Panc1 (cell line): Measurements from ENCODE around the gene MFAP3. TPM values are rescaled to one million over a fixed set of nuclear protein-coding genes. Genes with fewer than 3 reads are reported as not detected.

ENCODE experiments used
- ATAC-seq: fragments of 200-7000 bp; cut with Tn5 transposase; 2 replicates; pipeline ENCODE4 v1.9.1; 2020; ENCODE audit warnings: mild to moderate bottlenecking, moderate library complexity
- BruUV-seq: library from RNA; stranded (reverse); fragments of 400-500 nt; replicated peaks from 2 replicates; lab custom pipeline; 2021; lab: Mats Ljungman, UMichigan
- CTCF ChIA-PET: fragments of 300-600 bp; sonication (Branson Sonifier 250); formaldehyde crosslinking; loops from one replicate; lab custom pipeline; 2022; ENCODE audit warnings: antibody characterized with exemption; lab: Charles Lee
- POLR2A ChIA-PET: fragments of 300-600 bp; sonication (Branson Sonifier 250); formaldehyde crosslinking; loops from one replicate; lab custom pipeline; 2022; ENCODE audit warnings: antibody characterized with exemption; lab: Charles Lee
- DNase-seq: peaks from one replicate; pipeline ENCODE4 v3.0.0-alpha.2; 2010; ENCODE audit warnings: low read depth, low spot score
- H3K27ac ChIP-seq: 2 replicates; pipeline ENCODE4 v1.5.1; 2011; ENCODE audit warnings: mild to moderate bottlenecking, low read length, inconsistent platforms
- H3K27me3 ChIP-seq: fragments of 200-500 bp; sonication (Bioruptor generic); 2 replicates; pipeline ENCODE4 v1.6.0; 2014; ENCODE audit warnings: low read length, inconsistent platforms; ENCODE audit not compliant: control insufficient read depth, insufficient read depth
- H3K36me3 ChIP-seq: fragments of 200-500 bp; sonication (Bioruptor generic); 2 replicates; pipeline ENCODE4 v1.5.1; 2014; ENCODE audit warnings: inconsistent platforms, mild to moderate bottlenecking, low read length, moderate library complexity; ENCODE audit not compliant: control insufficient read depth, insufficient read depth
- H3K4me1 ChIP-seq: 2 replicates; pipeline ENCODE4 v1.5.1; 2011; ENCODE audit warnings: inconsistent platforms, mild to moderate bottlenecking, low read length, moderate library complexity; ENCODE audit not compliant: control insufficient read depth, insufficient read depth
- H3K4me3 ChIP-seq, 2 experiments: 2 replicates each; pipeline ENCODE4 v1.5.1; 2011 to 2012; ENCODE audit warnings: low read depth in 2 of 2, low read length in 2 of 2, mild to moderate bottlenecking in 2 of 2, inconsistent platforms in 1 of 2, moderate library complexity in 1 of 2
- H3K9me3 ChIP-seq: fragments of 200-500 bp; sonication (Bioruptor generic); 2 replicates; pipeline ENCODE4 v1.5.1; 2014; ENCODE audit warnings: low read depth, mild to moderate bottlenecking, inconsistent platforms, low read length, moderate library complexity; ENCODE audit not compliant: control insufficient read depth, insufficient read depth
- CTCF ChIP-seq: fragments of 450-650 bp; IDR thresholded peaks from 2 replicates; pipeline ENCODE4 v1.5.1; 2017; ENCODE audit warnings: mild to moderate bottlenecking
- POLR2AphosphoS5 ChIP-seq: IDR thresholded peaks from 2 replicates; pipeline ENCODE4 v1.6.1; 2012; ENCODE audit warnings: mild to moderate bottlenecking, low read depth, low read length, moderate library complexity
- REST ChIP-seq, 2 experiments: IDR thresholded peaks; 2 replicates each; pipeline ENCODE4 v1.6.1; 2011 to 2012; ENCODE audit warnings: low read depth in 2 of 2, control low read depth in 1 of 2, low read length in 1 of 2, mild to moderate bottlenecking in 1 of 2, moderate library complexity in 1 of 2; ENCODE audit not compliant: insufficient read depth in 1 of 2
- SIN3A ChIP-seq: IDR thresholded peaks from 2 replicates; pipeline ENCODE4 v1.6.1; 2012; ENCODE audit warnings: low read depth, mild to moderate bottlenecking, low read length, moderate library complexity, borderline replicate concordance; ENCODE audit not compliant: insufficient read depth
- TCF7L2 ChIP-seq: IDR thresholded peaks from 2 replicates; pipeline ENCODE4 v1.6.1; 2011; ENCODE audit warnings: mild to moderate bottlenecking, low read depth, low read length, inconsistent platforms
- in situ Hi-C: cut with HindIII; loops from 2 replicates; pipeline ENCODE4 v1.10.0; 2016; ENCODE audit warnings: low sequenced_read_pairs, low pct_unique_long_range_greater_than_20kb
- intact Hi-C: fragments of 100-400 bp; cut with micrococcal nuclease; formaldehyde crosslinking; loops from one replicate; pipeline ENCODE4 v1.10.0; 2022; ENCODE audit not compliant: unreplicated experiment
- total RNA-seq: library from RNA; stranded (reverse); gene quantifications from one replicate; pipeline ENCODE4 v1.2.1, GENCODE V29; 2021; ENCODE audit not compliant: unreplicated experiment

The MFAP3 gene
- total RNA-seq, 1 experiment from 2014 or later = 24.2 TPM

DNA sequence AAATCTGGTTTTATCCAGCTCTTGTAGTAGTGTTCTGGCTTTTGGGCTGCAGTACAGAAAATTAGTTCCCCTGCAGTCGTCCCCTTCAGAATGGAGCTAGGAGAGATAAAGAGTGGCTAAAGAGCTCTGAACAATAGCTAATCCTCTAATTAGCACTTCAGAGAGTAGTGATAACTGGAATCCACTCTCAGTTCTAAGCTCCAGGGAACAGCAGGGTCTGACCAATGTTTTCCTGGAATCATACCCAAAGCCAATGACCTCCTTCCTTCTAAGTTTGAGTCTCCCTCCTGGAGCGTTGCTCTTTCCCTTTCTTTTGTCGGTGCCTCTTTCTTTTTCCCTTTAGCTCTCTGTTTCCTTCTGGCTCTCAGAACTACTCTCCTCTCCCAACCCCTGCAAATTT, 47.4 kb downstream of the MFAP3 start:
- no TSS peak for BruUV-seq
- TF ChIP-seq CTCF (no peak), POLR2AphosphoS5 (no peak), TCF7L2 (no peak), REST (IDR thresholded peaks at IDR 0.05; ENCODE audit: insufficient read depth in 1 of 2, low read depth in 2 of 2, low read length in 1 of 2) (no peak), SIN3A (no peak)
- Histone ChIP-seq H3K27me3 (peaks cover 9% of the 10 kb centered on the region), H3K4me3 (no peak overlapping the region), H3K4me1 (no peaks in the 10 kb centered on the region; the same call in 1 of the 2 replicates), H3K36me3 (no peaks in the 10 kb centered on the region), H3K27ac (no peak overlapping the region), H3K9me3 (no peaks in the 10 kb centered on the region)
- ATAC-seq (no peak), DNase-seq (no peak)
- CTCF ChIA-PET = interaction anchor here (0.7 kb wide), 1 partner anchor 14 kb away, joined by 3 read pairs; no protein-coding TSS in a partner anchor
- in situ Hi-C loops = no loop called here
- intact Hi-C loops = no loop called here
- POLR2A ChIA-PET = no interaction called here

DNA sequence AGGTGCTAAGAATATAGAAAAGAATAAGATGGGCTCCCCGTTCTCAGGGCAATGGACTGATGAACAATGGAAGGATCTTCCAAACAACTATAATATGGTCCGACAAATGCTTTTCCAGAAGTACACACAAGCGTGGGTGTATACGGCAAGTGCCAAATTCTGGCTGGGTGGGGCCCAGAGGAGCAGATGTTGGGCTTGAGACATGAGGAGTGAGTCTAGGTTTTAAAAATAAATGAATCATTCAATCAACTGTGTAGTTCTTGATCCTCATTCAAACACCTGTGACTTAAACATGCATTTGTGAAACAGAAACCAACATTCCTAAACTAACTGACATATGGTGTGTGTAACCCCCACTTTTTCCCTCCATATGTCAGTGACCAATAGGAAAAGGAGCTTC, 47.9 kb downstream of the MFAP3 start:
- in situ Hi-C loops = no loop called here

More for the DNA sequence above, 47.9 kb downstream of the MFAP3 start:
- no TSS peak for BruUV-seq
- DNase-seq (no peak), ATAC-seq (no peak)
- Histone ChIP-seq H3K9me3 (no peaks in the 10 kb centered on the region), H3K27ac (no peak overlapping the region), H3K27me3 (peaks cover 11% of the 10 kb centered on the region), H3K36me3 (no peaks in the 10 kb centered on the region), H3K4me1 (no peaks in the 10 kb centered on the region; the same call in 1 of the 2 replicates), H3K4me3 (no peak overlapping the region)
- ChIA-PET POLR2A (no interaction called here), CTCF (interaction anchor here (0.7 kb wide), 1 partner anchor 14 kb away, joined by 3 read pairs; no protein-coding TSS in a partner anchor)
- TF ChIP-seq CTCF (no peak), TCF7L2 (no peak), SIN3A (no peak), POLR2AphosphoS5 (no peak), REST (IDR thresholded peaks at IDR 0.05; ENCODE audit: insufficient read depth in 1 of 2, low read depth in 2 of 2, low read length in 1 of 2) (no peak)
- intact Hi-C loops = no loop called here
